Left colon (tissue), 2 donors: Measurements from ENCODE around the gene STX11. TPM values are rescaled to one million over a fixed set of nuclear protein-coding genes. Genes with fewer than 3 reads are reported as not detected.
"Not testable (repeated sequence)": the region's sequence is repeated elsewhere in the genome, so short reads cannot be mapped to it uniquely, and the experiment has no call there.

ENCODE experiments used
- ATAC-seq: fragments of 200-7000 bp; cut with Tn5 transposase; one replicate; pipeline ENCODE4 v1.9.1; 2020; ENCODE audit warnings: mild to moderate bottlenecking, moderate library complexity
- DNase-seq, 2 donors: peaks; one replicate each; pipeline ENCODE4 v3.0.0-alpha.2; 2020
- intact Hi-C, 2 donors: fragments of 100-400 bp; cut with DNase I in 1 of 2; cut with micrococcal nuclease in 1 of 2; formaldehyde crosslinking; loops; one replicate each; pipeline versions ENCODE4 v1.11.2 to v1.14.0; 2022; cut with DNase I, micrococcal nuclease
- long read RNA-seq: library from polyadenylated mRNA; unstranded; transcript quantifications from one replicate; pipeline ENCODE4 v2.0.0, GENCODE V29; 2021
- total RNA-seq, 2 donors: library from RNA; stranded (reverse); fragmentation: NEBNext Ultra II Directional; extraction: Animal tissue kit (Norgen Biotek cat#: 25700); gene quantifications; one replicate each; pipeline ENCODE4 v1.2.1, GENCODE V29; 2021
- donor health status: DM: no; HTN: no; CAD: no.
- donor health status: DM: yes; HTN: yes; CAD: no.

STX11 gene
- total RNA-seq, result 1 to 10 TPM; 1.5 to 1.7 TPM
- long read RNA-seq, partial matches to known transcripts, result 0 of 3 reads
- long read RNA-seq, other reads (novel, unspliced or antisense), result 0 of 3 reads

DNA sequence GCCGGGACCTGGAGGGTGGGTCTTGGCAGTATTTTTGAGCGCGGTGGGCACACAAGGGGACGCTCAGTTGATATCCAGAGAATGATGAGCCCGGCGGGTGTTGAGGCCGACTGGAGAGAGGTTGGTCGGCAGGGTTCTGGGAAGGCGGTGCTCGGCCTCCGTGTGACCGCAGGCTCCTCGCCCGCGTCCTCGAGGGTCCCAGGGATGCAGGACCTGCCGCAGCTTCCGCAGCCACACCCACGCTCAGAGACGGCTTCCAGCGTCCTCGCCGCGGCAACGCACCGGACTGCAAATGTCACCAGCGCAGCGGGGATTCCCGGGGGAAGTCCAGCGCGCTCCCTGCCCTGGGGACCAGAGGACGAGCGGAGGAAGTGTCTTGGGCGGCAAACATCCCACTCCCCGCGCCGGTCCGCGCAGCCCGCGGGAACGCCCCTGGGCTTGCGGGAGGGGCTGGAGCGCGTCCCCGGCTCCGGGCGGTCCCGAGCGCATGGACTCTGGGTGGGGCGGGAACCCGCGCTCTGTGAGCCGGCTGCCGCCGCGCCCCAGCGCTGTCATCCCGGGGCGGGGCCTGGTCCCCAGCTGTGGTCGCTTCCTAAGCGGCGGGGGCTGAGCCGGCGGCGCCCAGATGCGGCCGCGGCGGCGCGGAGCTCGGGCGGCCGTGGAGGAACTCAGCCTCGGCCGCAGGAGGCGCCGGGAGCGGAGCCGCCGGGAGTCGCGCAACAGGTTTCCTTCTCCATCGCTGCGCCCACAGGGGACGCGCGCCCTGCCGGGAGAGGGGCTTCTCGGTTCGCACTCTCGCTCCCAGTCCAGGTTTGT is at the start of gene STX11:
TSS of gene STX11 (plus strand) at position 624 of the 816 bp plus-strand sequence. CDS start 36,111 bp downstream, outside the sequence.
- peak; percentile 63 to 77 for DNase-seq
- peak; percentile 96 for ATAC-seq
- intact Hi-C loops, result no loop called here

GRCh38 chr6:144103026-144103563 is 47.2 kb upstream of the STX11 start:
- intact Hi-C loops, result loop anchor here in 1 of 2 donors (5.0 kb wide), 1 partner anchor 379 kb away; no protein-coding TSS in a partner anchor
- ATAC-seq (no peak), DNase-seq (no peak)

DNA sequence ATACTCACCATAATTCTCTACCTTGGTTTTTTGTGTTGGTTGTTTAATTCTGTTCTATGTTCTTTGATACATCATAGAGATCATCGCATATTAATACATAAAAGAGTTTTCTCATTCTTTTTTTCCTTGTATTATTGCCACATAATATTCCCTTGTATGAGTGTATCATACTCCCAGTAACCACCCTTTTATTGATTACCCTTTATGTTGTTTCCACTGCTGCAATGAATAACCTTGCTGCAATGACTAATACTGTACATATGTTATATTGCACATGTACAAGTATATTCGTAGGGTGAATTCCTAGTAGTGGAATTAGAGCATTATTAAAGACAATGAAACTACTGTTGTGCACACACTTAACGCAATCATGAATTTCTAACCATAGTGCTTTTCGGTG is 45.8 kb upstream of the STX11 start:
- intact Hi-C loops, result loop anchor here in 1 of 2 donors (5.0 kb wide), 1 partner anchor 378 kb away; no protein-coding TSS in a partner anchor
- no peak for ATAC-seq
- DNase-seq, result no peak

DNA sequence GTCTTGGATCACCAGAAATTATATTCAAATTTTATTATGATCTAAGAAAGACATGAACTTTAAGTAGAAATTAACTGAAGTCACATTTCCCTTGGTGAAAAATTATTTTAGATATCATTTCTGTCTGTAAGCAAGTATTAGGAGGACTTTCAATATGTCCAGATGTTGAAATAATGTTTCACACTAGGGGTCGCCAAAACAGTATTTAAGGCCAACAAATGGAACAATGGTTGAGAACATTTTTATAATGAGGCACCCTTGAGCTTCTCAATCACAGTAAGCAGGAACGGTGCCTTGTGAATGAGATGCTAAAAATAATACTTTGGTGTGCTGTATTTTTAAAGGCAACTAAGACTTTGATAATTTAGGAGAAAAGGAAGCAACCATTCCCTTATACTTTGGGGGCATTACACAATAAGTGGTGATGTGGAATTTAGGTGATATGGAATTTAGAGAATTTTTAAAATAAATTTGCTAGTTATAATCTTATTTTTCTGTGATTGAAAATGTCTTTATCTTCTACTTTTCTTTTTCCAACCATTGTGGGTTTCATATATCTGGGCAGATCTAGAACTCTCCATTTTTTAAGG is 45.3 kb upstream of the STX11 start:
- ATAC-seq (peak; percentile 69), DNase-seq (no peak)
- intact Hi-C loops, result loop anchor here (5.0 kb wide), 2 partner anchors 107 to 377 kb away; no protein-coding TSS in a partner anchor

DNA sequence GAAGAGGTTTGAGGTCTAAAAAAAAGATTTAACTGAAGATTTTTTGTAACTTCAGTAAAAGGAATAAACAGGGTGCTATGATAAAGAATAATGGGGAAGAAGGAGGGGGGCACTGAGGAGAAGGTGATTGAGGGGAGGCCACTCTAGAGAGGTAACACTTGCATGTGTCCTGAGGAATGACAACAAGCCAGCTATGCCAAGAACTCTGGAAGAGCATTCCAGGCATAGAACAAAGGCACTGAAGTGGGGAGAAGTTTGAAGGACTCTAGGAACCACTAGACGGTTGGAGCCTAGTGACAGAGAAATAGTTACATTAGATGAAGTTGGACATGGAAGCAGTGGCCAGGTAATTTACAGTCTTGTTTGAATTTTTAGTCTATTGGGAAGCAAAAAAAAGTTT is 44.1 kb upstream of the STX11 start:
- ATAC-seq (no peak), DNase-seq (no peak)
- intact Hi-C loops, result loop anchor here in 1 of 2 donors (5.0 kb wide), 1 partner anchor 106 kb away; no protein-coding TSS in a partner anchor

DNA sequence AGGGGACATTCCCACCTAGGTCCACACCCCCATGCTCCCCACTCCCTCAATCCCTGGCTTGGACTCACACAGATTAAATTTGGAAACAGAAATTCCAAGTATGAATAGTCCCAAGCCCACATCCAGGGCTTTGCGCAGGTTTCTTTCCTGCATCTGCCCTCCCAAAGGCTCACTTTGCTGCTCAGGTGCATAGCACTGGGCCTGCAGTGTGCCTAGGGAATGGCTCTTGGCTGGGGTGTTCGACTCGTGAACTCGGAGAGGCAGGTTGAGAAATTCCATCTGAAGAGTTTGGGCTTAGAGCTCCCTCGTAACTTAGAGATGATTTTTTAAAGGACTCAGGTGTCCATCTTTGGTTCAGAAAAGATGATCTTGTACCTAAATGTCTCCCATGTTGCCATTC is 40.1 kb upstream of the STX11 start:
- ATAC-seq, result no peak
- intact Hi-C loops, result no loop called here
- DNase-seq, result no peak

DNA sequence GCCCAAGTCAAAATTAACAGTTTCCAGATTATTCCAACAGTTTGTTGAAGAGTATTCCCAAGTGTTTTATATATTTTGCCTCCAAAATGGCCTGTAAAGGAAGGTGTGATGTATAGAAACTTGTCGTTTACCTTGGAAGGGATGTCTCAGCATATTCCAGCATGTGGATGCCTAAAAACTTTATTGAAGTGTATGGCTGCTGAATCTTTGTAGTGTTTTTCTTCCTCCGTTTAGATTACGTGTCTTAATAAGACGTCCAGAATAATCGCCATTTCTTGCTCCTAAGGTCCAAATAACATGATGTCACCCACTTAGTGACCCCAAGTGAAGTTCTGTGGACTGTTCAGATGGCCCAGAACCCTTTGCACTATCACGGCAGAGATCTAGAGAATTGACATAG is 37.0 kb upstream of the STX11 start:
- intact Hi-C loops, result no loop called here
- DNase-seq (no peak), ATAC-seq (no peak)

GRCh38 chr6:144115219-144115618 is 35.1 kb upstream of the STX11 start:
- ATAC-seq (no peak), DNase-seq (no peak)
- intact Hi-C loops, result no loop called here

GRCh38 chr6:144119376-144119775 is 30.9 kb upstream of the STX11 start:
- DNase-seq (no peak), ATAC-seq (no peak)
- intact Hi-C loops, result no loop called here

- ATAC-seq (no peak), DNase-seq (no peak)
- intact Hi-C loops, result no loop called here
Measured at GRCh38 chr6:144122861-144123260, 27.5 kb upstream of the STX11 start.

- DNase-seq (no peak), ATAC-seq (no peak)
- intact Hi-C loops, result no loop called here
Measured at GRCh38 chr6:144123421-144123820, 26.9 kb upstream of the STX11 start.

DNA sequence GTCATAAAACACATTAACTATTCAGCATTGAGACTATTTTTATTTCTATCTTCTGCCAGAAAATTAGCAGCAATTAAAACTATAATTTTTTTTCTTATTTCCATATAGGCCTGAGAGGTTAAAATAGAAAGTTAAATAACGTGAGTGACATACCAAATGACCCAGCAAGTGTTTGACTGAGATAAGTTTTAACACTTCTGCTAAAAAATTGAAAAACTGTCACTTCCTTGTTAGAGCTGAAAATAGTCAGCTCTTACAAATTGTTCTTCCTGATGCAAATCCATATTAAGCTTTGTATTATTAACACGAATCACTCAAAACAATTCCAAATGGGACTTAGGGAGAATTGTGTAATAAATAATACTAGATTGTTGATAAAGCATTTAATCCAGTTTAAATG is 26.5 kb upstream of the STX11 start:
- ATAC-seq, result no peak
- intact Hi-C loops, result no loop called here
- no peak for DNase-seq

- intact Hi-C loops, result no loop called here
- no peak for DNase-seq
- no peak for ATAC-seq
Measured at GRCh38 chr6:144127097-144127496, 23.2 kb upstream of the STX11 start.

GRCh38 chr6:144129469-144129868 is 20.8 kb upstream of the STX11 start:
- DNase-seq (no peak), ATAC-seq (no peak)
- intact Hi-C loops, result no loop called here

GRCh38 chr6:144131248-144131709 is 19.0 kb upstream of the STX11 start:
- ATAC-seq, result no peak
- intact Hi-C loops, result no loop called here
- no peak for DNase-seq

DNA sequence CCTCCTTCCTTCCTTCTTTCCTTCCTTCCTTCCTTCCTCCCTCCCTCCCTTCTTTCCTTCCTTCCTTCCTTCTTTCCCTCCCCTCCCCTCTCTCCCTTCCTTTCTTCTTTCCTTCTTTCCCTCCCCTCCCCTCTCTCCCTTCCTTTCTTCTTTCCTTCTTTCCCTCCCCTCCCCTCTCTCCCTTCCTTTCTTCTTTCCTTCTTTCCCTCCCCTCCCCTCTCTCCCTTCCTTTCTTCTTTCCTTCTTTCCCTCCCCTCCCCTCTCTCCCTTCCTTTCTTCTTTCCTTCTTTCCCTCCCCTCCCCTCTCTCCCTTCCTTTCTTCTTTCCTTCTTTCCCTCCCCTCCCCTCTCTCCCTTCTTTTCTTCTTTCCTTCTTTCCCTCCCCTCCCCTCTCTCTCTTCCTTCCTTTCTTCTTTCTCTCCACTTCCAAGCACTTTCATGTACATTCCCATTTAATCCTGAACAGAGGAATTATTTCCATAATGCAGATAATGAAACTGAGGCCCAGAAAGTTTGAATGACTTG is 18.1 kb upstream of the STX11 start:
- intact Hi-C loops, DNase-seq, ATAC-seq: not testable (repeated sequence)

- DNase-seq, result no peak
- ATAC-seq, result no peak
- intact Hi-C loops, result no loop called here
Measured at GRCh38 chr6:144133225-144133821, 17.0 kb upstream of the STX11 start.

- intact Hi-C loops, result no loop called here
- DNase-seq, result no peak
- ATAC-seq, result no peak
Measured at GRCh38 chr6:144134176-144134575, 16.1 kb upstream of the STX11 start.

- DNase-seq (no peak), ATAC-seq (no peak)
- intact Hi-C loops, result no loop called here
Measured at GRCh38 chr6:144134737-144135136, 15.6 kb upstream of the STX11 start.
